ENCODE results near the gene CDC20.

CDC20 gene

DNA sequence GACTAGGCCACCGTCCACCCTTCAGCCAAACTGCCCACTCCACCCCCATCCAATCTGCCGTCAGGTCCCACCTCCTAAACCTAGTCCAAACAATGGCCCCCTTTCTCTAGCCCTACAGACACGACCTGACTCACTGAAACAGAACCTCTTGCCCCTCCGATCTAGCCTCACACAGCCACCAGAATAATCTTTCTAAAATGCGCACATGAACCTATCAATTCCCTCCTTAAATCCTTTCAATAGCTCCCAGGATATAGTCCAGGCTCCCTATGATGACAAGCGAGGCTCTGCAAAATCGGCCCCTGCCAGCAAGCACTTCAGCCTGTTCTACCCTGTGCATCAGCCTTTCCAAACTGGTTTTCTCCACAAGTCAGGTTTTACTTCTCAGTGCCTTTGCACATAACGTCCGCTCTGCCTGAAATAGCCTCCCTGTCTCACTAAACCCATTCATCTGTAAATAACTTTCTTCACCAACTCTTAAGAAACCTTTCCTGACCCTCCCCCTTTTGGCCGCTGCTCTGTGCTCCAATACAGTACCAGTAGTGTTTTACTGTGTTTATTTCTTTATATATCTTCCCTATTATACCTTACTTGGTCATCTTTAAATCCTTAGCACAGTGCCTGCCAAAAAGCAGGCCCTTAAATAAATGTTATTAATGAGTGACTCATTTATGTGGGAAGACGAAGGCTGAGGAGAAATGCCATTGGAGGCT, 9.0 kb upstream of the CDC20 start:
- Histone ChIP-seq H3K79me1 (ENCODE audit: low read length) (no peaks in the 10 kb centered on the region), H2BK5ac (ENCODE audit: low read length) (peak overlapping the region; percentile 18), H3K79me2 (ENCODE audit: control insufficient read depth, insufficient read depth, low read length) (no peaks in the 10 kb centered on the region), H3K27ac (ENCODE audit: low read depth, low read length) (peak overlapping the region; percentile 99), H3K27me3 (ENCODE audit: insufficient read depth, low read length, poor library complexity) (no peaks in the 10 kb centered on the region), H4K5ac (ENCODE audit: low read length) (peak overlapping the region; percentile 86), H4K8ac (ENCODE audit: low read depth, low read length) (no peak overlapping the region), H3K23ac (ENCODE audit: low read length) (no peak overlapping the region), H3K4ac (ENCODE audit: low read depth, low read length) (peak overlapping the region; percentile 17), H2BK120ac (ENCODE audit: low read depth, low read length) (no peak overlapping the region), H3K18ac (ENCODE audit: low read length) (peak overlapping the region; percentile 13), H3K56ac (ENCODE audit: low read length) (peak overlapping the region; percentile 84), H2BK15ac (replicated peaks; ENCODE audit: low read depth) (no peak overlapping the region), H3K36me3 (ENCODE audit: control insufficient read depth, insufficient read depth, low read length) (no peaks in the 10 kb centered on the region), H3K4me1 (ENCODE audit: control insufficient read depth, low read depth, low read length) (peaks cover 7% of the 10 kb centered on the region), H2AK5ac (ENCODE audit: low read length) (peak overlapping the region; percentile 29), H3K4me2 (ENCODE audit: low read length) (peak overlapping the region; percentile 55), H3K4me3 (ENCODE audit: low read length) (no peak overlapping the region), H3K9ac (ENCODE audit: low read length) (peak overlapping the region; percentile 52)
- no CpG with 5 or more reads among the region's 11 CpGs for WGBS (ENCODE audit: extremely low coverage, insufficient coverage, low lambda C conversion rate)
- no peak for DNase-seq

DNA sequence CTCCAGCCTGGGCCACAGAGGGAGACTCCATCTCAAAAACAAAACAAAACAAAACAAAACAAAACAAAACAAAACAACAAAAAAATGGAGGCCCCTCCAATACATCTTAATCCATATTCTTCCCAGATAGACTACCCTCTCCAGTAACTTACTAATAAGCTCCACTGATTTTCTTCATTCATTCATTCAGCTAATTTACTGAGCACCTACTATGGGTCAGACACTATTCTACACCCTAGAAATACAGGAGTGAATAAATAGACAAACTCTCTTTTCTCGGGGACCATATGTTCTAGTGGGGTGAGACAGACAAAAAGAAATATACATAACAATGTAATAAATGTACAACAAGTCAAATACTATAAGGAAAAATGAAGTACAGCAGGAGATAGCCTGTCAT, 7.8 kb upstream of the CDC20 start:
- no peak overlapping the region for H3K4me3 ChIP-seq (ENCODE audit: low read length)

DNA sequence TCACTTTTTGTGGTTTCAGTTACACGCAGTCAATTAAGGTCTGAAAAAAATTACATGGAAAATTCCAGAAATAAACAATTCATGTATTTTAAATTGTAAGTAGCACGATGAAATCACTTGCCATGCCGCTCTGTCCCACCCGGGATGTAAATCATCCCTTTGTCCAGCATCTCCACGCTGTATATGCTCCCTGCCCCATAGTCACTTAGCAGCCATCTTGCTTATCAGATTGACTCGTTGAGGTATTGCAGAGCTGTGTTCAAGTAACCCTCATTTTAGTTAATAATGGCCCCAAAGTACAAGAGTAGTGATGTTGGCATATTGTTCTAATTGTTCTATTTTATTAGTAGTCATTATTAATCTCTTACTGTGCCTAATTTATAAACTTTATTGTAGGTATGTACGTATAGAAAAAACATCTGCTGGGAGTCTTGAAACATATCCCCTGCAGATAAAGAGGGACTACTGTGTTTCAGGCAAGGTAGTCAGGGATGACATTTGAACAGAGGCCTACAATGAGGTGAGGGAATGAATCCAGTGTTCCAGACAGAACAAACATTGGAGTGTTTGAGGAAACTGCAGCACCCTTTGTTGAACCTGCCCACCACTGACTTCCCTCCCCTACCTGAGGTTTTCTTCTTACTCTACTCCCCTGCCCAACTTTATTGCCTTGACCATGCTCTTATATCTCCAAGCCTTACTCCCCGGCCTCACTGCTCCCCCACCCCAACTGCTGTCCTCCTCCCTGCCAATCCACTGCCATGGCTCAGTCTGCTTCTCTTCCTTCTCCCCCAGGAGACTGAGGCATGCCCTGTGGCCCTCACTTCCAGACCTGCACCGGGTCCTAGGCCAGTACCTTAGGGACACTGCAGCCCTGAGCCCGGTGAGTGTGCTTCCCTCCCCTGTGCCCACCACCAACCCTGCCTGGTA, 7.1 kb upstream of the CDC20 start:
- H3K9ac ChIP-seq (ENCODE audit: low read length): no peak overlapping the region
- H3K23ac ChIP-seq (ENCODE audit: low read length): no peak overlapping the region
- no peak overlapping the region for H4K8ac ChIP-seq (ENCODE audit: low read depth, low read length)
- H3K79me1 ChIP-seq (ENCODE audit: low read length): no peaks in the 10 kb centered on the region
- H3K18ac ChIP-seq (ENCODE audit: low read length): no peak overlapping the region
- no peak overlapping the region for H3K56ac ChIP-seq (ENCODE audit: low read length)
- H2BK120ac ChIP-seq (ENCODE audit: low read depth, low read length): no peak overlapping the region
- no peaks in the 10 kb centered on the region for H3K36me3 ChIP-seq (ENCODE audit: control insufficient read depth, insufficient read depth, low read length)
- no CpG with 5 or more reads among the region's 10 CpGs for WGBS (ENCODE audit: extremely low coverage, insufficient coverage, low lambda C conversion rate)
- DNase-seq: no peak
- no peak overlapping the region for H3K4ac ChIP-seq (ENCODE audit: low read depth, low read length)
- H3K4me3 ChIP-seq (ENCODE audit: low read length): no peak overlapping the region
- peaks cover 5% of the 10 kb centered on the region for H3K4me1 ChIP-seq (ENCODE audit: control insufficient read depth, low read depth, low read length)
- H2BK15ac ChIP-seq (replicated peaks; ENCODE audit: low read depth): no peak overlapping the region
- no peak overlapping the region for H2AK5ac ChIP-seq (ENCODE audit: low read length)
- H3K27me3 ChIP-seq (ENCODE audit: insufficient read depth, low read length, poor library complexity): no peaks in the 10 kb centered on the region
- no peaks in the 10 kb centered on the region for H3K79me2 ChIP-seq (ENCODE audit: control insufficient read depth, insufficient read depth, low read length)
- no peak overlapping the region for H2BK5ac ChIP-seq (ENCODE audit: low read length)
- H4K5ac ChIP-seq (ENCODE audit: low read length): no peak overlapping the region
- H3K4me2 ChIP-seq (ENCODE audit: low read length): no peak overlapping the region
- no peak overlapping the region for H3K27ac ChIP-seq (ENCODE audit: low read depth, low read length)

More for the DNA sequence above, 7.8 kb upstream of the CDC20 start:
- no peak overlapping the region for H2BK15ac ChIP-seq (replicated peaks; ENCODE audit: low read depth)
- no peak overlapping the region for H2AK5ac ChIP-seq (ENCODE audit: low read length)
- H3K27me3 ChIP-seq (ENCODE audit: insufficient read depth, low read length, poor library complexity): no peaks in the 10 kb centered on the region
- H3K18ac ChIP-seq (ENCODE audit: low read length): no peak overlapping the region
- no peak overlapping the region for H4K8ac ChIP-seq (ENCODE audit: low read depth, low read length)
- H4K5ac ChIP-seq (ENCODE audit: low read length): no peak overlapping the region
- no peaks in the 10 kb centered on the region for H3K79me2 ChIP-seq (ENCODE audit: control insufficient read depth, insufficient read depth, low read length)
- no peak overlapping the region for H3K4me2 ChIP-seq (ENCODE audit: low read length)
- H3K9ac ChIP-seq (ENCODE audit: low read length): no peak overlapping the region
- H3K4ac ChIP-seq (ENCODE audit: low read depth, low read length): no peak overlapping the region
- peaks cover 5% of the 10 kb centered on the region for H3K4me1 ChIP-seq (ENCODE audit: control insufficient read depth, low read depth, low read length)
- no peaks in the 10 kb centered on the region for H3K36me3 ChIP-seq (ENCODE audit: control insufficient read depth, insufficient read depth, low read length)
- no peak overlapping the region for H3K23ac ChIP-seq (ENCODE audit: low read length)
- H3K79me1 ChIP-seq (ENCODE audit: low read length): no peaks in the 10 kb centered on the region
- H2BK5ac ChIP-seq (ENCODE audit: low read length): no peak overlapping the region
- no peak overlapping the region for H3K27ac ChIP-seq (ENCODE audit: low read depth, low read length)
- H2BK120ac ChIP-seq (ENCODE audit: low read depth, low read length): no peak overlapping the region
- H3K56ac ChIP-seq (ENCODE audit: low read length): no peak overlapping the region
- DNase-seq: no peak
- WGBS (ENCODE audit: extremely low coverage, insufficient coverage, low lambda C conversion rate): no CpG with 5 or more reads among the region's 1 CpG

DNA sequence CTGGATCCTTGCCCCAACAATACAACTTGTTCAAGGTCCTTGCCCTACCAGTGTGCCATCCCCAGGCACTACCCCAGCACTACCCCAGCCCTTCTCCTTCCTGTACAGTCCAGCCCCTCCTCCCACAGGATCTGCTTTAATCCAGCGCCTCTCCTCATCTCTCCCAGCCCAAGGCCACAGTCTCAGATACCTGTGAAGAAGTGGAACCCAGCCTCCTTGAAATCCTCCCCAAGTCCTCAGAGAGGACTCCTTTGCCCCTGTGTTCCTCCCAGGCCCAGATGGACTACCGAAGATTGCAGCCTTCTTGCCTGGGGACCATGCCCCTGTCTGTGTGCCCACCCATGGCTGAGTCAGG, 6.5 kb upstream of the CDC20 start:
- DNase-seq: no peak
- no peak overlapping the region for H3K9ac ChIP-seq (ENCODE audit: low read length)
- no peaks in the 10 kb centered on the region for H3K36me3 ChIP-seq (ENCODE audit: control insufficient read depth, insufficient read depth, low read length)
- H3K27me3 ChIP-seq (ENCODE audit: insufficient read depth, low read length, poor library complexity): no peaks in the 10 kb centered on the region
- H3K23ac ChIP-seq (ENCODE audit: low read length): peak overlapping the region; percentile 69
- no peaks in the 10 kb centered on the region for H3K79me1 ChIP-seq (ENCODE audit: low read length)
- H3K4me1 ChIP-seq (ENCODE audit: control insufficient read depth, low read depth, low read length): peaks cover 5% of the 10 kb centered on the region
- WGBS (ENCODE audit: extremely low coverage, insufficient coverage, low lambda C conversion rate): no CpG with 5 or more reads among the region's 2 CpGs
- H3K4me3 ChIP-seq (ENCODE audit: low read length): no peak overlapping the region
- H4K8ac ChIP-seq (ENCODE audit: low read depth, low read length): no peak overlapping the region
- no peak overlapping the region for H2BK5ac ChIP-seq (ENCODE audit: low read length)
- no peak overlapping the region for H2AK5ac ChIP-seq (ENCODE audit: low read length)
- no peak overlapping the region for H4K5ac ChIP-seq (ENCODE audit: low read length)
- no peak overlapping the region for H3K56ac ChIP-seq (ENCODE audit: low read length)
- no peak overlapping the region for H3K18ac ChIP-seq (ENCODE audit: low read length)
- H2BK15ac ChIP-seq (replicated peaks; ENCODE audit: low read depth): no peak overlapping the region
- no peak overlapping the region for H3K4ac ChIP-seq (ENCODE audit: low read depth, low read length)
- H3K4me2 ChIP-seq (ENCODE audit: low read length): no peak overlapping the region
- no peak overlapping the region for H3K27ac ChIP-seq (ENCODE audit: low read depth, low read length)
- H2BK120ac ChIP-seq (ENCODE audit: low read depth, low read length): no peak overlapping the region
- H3K79me2 ChIP-seq (ENCODE audit: control insufficient read depth, insufficient read depth, low read length): no peaks in the 10 kb centered on the region

DNA sequence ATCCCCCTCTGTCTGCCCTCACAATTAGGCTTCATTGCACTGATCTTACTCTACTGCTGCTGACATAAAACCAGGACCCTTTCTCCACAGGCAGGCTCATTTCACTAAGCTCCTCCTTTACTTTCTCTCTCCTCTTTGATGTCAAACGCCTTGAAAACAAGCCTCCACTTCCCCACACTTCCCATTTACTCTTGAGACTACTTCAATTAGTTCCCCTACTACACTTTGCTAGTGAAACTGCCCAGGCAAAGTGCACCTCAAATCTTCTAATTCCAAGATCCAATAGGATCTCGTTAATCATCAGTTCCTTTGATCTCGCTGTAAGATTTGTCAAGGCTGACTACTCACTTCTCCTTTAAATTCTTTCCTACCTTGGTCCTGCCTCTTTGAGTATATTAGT, 5.9 kb upstream of the CDC20 start:
- Histone ChIP-seq H3K4me3 (ENCODE audit: low read length) (no peak overlapping the region), H3K27ac (ENCODE audit: low read depth, low read length) (no peak overlapping the region), H3K4me1 (ENCODE audit: control insufficient read depth, low read depth, low read length) (peaks cover 7% of the 10 kb centered on the region), H3K79me2 (ENCODE audit: control insufficient read depth, insufficient read depth, low read length) (no peaks in the 10 kb centered on the region), H3K9ac (ENCODE audit: low read length) (no peak overlapping the region), H4K8ac (ENCODE audit: low read depth, low read length) (no peak overlapping the region), H3K23ac (ENCODE audit: low read length) (no peak overlapping the region), H2BK5ac (ENCODE audit: low read length) (no peak overlapping the region), H3K36me3 (ENCODE audit: control insufficient read depth, insufficient read depth, low read length) (no peaks in the 10 kb centered on the region), H2BK120ac (ENCODE audit: low read depth, low read length) (no peak overlapping the region), H3K27me3 (ENCODE audit: insufficient read depth, low read length, poor library complexity) (no peaks in the 10 kb centered on the region), H3K79me1 (ENCODE audit: low read length) (no peaks in the 10 kb centered on the region), H3K18ac (ENCODE audit: low read length) (no peak overlapping the region), H4K5ac (ENCODE audit: low read length) (no peak overlapping the region), H3K4me2 (ENCODE audit: low read length) (no peak overlapping the region), H3K4ac (ENCODE audit: low read depth, low read length) (no peak overlapping the region), H3K56ac (ENCODE audit: low read length) (no peak overlapping the region), H2AK5ac (ENCODE audit: low read length) (no peak overlapping the region), H2BK15ac (replicated peaks; ENCODE audit: low read depth) (no peak overlapping the region)
- DNase-seq: no peak
- no CpG with 5 or more reads among the region's 3 CpGs for WGBS (ENCODE audit: extremely low coverage, insufficient coverage, low lambda C conversion rate)

Data from mesendoderm (in vitro differentiated cells).